GM21786 (cell line): ENCODE data around the gene MRPL20.
"Not testable (repeated sequence)": the region's sequence is repeated elsewhere in the genome, so short reads cannot be mapped to it uniquely, and the experiment has no call there.

Experiments used
- ATAC-seq: cut with Tn5 transposase; IDR thresholded peaks from one replicate; pipeline ENCODE4 v1.9.1; 2021; ENCODE audit not compliant: unreplicated experiment

MRPL20 gene

DNA sequence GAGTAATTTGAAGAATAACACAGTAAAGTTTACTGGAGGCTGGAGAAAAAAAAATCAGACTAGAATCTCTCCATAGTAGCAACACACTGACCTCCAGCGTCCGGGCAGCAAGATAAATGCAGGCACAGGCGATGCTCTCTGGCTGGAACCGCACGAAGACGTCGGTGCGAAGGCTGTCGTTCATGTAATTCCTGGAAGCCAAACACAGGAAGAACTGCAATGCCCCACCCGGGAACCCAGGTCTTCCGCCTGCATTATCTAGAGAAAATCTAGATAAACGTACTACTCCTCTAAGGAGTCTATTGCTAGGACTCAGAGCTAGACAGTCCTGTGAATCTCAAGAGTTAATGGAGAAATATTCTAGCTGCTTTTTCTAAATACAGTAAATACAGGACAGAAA, 16.4 kb downstream of the MRPL20 start:
- no peak for ATAC-seq

DNA sequence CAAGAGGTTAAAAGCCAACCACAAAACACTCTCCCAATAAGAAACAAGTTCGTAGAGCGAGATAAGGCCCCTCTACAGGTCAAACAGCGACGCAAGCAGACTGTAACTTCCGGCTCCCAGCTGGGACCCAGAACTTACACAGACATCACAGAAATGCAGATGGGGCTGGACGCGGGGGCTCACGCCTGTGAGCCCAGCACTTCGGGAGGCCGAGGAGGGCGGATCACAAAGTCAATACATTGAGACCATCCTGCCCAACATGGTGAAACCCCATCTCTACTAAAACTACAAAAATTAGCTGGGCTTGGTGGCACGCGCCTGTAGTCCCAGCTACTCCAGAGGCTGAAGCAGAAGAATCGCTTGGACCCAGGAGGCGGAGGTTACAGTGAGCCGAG, 19.0 kb downstream of the MRPL20 start:
- ATAC-seq: no peak

DNA sequence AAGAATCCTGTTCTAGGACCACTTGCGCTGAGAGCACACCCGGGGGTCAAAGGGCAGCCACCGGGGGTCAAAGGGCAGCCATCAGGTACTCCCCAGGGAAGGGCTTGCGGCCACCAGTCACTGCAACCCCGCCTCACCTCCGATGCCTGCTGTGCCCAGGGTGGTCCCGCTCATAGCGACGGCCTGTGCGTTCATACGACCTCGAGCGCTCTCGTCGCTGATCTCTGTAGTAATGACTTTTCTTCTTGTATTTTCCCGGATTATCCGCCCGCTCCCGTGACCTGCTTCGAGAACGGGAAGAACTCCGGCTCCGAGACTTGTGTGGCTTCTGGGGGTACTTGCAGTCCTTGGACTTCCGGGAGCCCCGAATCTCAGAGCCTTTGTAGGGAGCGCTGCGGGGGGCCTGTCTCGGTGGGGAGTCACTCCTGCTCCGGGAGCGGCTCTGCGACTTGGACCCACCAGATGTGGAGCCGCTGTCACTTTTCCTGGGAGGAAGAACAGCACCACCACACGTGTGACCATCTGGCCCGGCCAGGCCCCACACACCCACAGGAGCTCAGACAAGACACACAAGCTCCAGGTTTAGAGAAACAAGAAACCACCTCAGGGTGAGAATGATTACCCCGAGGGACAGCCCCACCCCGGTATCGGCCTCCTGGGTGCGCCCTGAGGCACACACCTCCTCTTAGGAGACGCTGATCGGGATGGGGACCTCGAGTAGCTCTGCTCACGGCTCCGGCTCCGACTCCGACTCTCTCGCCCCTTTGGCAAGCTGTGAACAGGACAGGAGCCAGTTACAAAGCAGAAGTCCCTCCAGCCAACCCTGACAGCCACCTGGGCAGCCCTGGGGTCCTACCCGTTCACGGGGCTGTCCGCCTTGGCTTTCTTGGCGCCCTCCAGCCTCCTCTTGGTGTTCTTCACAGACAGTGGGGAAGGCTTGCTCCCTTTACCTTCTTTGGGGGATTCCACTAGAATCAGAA, 19.7 kb downstream of the MRPL20 start:
- ATAC-seq: no peak

GRCh38 chr1:1385931-1386330, 21.2 kb downstream of the MRPL20 start:
- ATAC-seq: no peak

DNA sequence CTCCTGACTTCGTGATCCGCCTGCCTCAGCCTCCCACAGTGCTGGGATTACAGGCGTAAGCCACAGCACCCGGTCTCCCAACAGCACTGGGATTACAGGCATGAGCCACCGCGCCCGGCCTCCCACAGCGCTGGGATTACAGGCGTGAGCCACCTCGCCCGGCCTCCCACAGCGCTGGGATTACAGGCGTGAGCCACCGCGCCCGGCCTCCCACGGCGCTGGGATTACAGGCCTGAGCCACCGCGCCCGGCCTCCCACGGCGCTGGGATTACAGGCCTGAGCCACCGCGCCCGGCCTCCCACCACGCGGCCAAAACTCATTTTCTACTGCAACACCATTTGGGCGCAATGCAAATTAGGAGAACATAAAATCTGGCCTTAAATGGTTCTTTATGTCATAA, 21.8 kb downstream of the MRPL20 start:
- not testable (repeated sequence) for ATAC-seq

- ATAC-seq: no peak
Measured at GRCh38 chr1:1381294-1381693, 25.8 kb downstream of the MRPL20 start.

DNA sequence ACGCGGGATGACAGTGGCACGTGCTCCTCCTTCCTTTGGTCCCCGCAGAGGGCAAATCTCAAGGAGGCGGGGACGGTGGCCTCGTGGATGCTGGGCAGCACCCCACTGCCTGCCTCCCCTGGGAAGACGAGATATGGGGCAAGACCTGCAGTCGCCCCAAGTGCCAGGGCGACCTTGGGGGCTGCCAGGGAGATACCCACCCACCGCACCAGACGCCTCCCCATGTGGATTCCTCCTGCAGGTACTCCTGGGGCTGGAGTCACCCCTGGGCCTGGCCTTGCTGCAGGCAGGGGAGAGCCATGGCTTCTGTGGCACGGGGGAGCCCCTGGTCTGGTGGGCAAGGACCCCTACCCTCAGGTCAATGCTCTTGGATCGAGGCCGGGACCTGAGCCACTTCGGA, 26.2 kb downstream of the MRPL20 start:
- no peak for ATAC-seq

DNA sequence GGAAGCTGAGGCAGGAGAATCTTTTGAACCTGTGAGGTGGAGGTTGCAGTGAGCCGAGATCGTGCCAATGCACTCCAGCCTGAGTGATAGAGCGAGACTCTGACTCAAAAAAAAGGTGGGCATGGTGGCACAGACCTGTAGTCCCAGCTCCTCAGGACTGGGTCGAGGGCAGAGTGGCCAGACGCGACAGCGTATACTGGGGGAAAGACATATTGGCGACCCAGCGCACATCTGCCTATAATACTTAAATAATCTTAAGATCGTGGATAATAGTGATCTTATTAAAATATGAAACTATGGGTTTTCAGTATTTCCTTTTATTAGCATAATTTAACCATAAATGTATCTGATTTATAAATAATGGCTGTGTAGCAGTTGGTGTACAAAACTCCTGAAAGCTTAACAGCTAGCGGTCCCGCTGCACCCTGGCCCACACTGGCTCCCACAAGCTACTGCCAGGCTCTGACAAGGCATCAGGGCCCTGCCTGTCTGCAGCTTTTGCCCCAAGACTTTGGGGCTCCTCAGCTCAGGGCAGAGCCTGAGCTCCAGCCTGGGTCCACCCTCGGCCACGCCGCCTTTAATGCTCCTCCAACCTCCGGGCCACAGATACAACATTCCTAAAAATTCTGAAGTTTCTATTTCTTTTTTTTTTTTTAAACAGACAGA, 29.4 kb downstream of the MRPL20 start:
- ATAC-seq: no peak

- no peak for ATAC-seq
Measured at GRCh38 chr1:1376551-1377226, 30.4 kb downstream of the MRPL20 start.

GRCh38 chr1:1374929-1375662, 32.0 kb downstream of the MRPL20 start, which contains the start of gene AURKAIP1:
Gene AURKAIP1 (minus strand): TSS chr1:1375207. CDS start chr1:1374756, 451 bp downstream.
- ATAC-seq: peak; percentile 87

DNA sequence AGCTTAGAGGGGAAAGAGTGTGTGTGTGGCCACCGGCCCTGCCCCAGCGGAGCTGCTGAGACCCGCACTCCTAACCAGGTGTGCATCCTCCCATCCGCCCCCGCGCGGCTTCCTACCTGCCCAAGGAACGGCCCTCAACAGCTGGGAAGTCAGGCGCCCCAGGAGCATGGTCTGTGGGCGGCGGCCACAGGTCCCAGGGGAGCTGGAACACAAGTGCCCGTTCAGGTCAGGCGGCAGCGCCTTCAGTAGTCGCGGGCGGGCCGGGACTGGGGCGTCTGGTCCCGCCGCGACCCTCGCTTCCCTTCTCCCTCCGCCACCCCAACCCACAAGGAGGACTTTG, 32.5 kb downstream of the MRPL20 start:
- no peak for ATAC-seq

- ATAC-seq: no peak
Measured at GRCh38 chr1:1373815-1374588, 33.1 kb downstream of the MRPL20 start.

- ATAC-seq: no peak
Measured at GRCh38 chr1:1373051-1373814, 33.9 kb downstream of the MRPL20 start.

DNA sequence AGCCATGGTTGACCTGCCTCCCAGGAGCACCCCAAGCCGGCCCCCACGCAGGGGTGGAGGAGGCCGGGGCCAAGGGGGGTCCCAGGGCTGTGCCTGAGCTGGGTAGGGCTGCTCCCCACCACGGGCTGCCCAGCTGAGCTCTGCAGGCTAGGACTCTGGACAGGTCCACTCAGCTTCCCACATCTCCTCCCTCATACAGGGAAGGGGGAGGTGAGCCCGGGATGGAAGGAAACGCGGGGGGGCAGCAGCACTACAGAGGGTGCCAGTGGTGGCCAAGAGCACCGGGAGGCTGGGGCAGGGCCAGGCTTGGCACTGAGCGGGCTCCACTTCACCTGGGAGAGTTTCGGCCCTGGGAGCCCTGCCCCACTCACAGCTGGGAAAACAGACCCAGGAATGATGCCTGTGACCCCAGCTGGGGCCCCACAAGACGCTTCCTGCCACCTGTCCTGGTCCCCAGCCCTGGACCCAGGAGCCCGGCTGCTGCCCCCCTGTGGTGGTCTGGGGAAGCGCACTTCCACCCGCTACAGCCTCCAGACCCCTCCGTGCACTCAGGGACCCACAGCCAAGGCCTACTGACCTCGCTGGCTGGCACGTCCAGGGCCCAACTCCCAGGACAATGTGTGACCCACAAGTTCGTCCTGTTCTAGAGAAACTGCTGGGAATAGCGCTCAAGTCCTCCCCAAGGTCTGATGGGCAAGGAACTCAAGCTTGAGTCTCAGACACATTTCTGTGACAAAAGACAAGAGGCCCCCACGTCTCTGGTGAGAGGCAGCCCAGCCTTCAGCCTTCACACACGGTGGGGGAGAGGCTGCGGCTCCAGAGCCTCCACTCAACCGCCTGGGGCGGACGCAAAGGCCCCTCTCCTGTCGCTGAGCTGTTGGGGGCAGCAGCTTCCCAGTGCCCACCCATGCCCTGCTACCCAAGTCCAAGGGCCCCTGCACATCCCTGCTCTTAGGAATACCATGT, 35.1 kb downstream of the MRPL20 start:
- peak; percentile 26 for ATAC-seq

DNA sequence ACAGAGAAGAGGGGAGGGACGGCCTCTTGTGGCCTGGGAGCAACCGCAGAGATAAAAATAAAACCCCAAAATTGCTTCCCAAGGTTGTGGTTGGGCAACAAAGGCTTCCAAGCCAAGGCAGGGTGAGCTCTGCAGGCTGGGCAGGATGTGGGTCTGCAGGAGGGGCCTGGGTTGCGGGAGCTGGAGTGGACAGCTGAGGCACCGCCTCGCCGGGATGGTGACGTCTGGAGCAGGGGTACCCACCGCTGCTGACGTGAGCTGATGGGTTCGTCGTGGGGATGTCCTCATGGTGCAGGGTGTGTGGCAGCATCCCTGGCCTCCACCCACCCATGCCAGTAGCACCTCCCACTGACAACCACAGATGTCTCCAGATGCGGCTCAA, 35.7 kb downstream of the MRPL20 start:
- no peak for ATAC-seq

DNA sequence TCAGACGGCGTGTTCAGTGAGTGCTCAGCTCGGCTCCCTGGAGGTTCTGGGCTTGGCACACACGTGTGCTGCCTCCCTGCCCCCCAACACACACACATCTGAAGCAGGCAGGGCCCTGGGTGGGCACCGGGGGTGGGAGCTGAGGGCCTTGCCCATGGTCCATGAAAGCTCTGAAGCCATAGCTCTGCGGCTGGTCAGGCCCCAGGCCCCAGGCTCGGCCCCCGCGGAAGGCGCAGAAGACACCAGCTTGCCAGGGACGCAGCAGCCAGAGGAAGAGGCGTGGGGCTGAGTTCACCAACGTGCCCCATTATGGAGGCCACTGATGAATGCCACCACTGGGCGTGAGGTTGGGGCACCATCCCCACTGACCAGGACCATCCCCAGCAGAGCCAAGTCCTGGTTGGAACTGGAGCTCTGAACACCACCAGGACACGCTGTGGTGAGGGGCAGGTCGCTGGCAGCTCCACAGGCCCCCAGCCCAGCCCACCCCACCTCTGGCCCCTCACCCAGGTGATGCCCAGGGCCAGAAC, 36.3 kb downstream of the MRPL20 start:
- ATAC-seq: no peak

- ATAC-seq: not testable (repeated sequence)
Measured at GRCh38 chr1:1370094-1370493, 37.0 kb downstream of the MRPL20 start.

- ATAC-seq: no peak
Measured at GRCh38 chr1:1367315-1367714, 39.8 kb downstream of the MRPL20 start.
